Ascending aorta (tissue), 2 donors: Measurements from ENCODE around the gene CRELD2. TPM values are rescaled to one million over a fixed set of nuclear protein-coding genes. Genes with fewer than 3 reads are reported as not detected.

Experiments
- DNase-seq, 2 donors: peaks; one replicate each; pipeline ENCODE4 v3.0.0-alpha.2; 2019; ENCODE audit warnings: low spot score in 2 of 2
- H3K27ac ChIP-seq, 2 donors: fragments of 200-600 bp; sonication (generic); one replicate each; pipeline ENCODE4 v1.5.1; 2016 to 2017; ENCODE audit warnings: mild to moderate bottlenecking in 1 of 2
- H3K27me3 ChIP-seq: fragments of 200-600 bp; sonication (generic); one replicate; pipeline ENCODE4 v1.5.1; 2017
- H3K36me3 ChIP-seq, 2 donors: fragments of 200-600 bp; sonication (generic); one replicate each; pipeline ENCODE4 v1.5.1; 2016
- H3K4me1 ChIP-seq, 2 donors: fragments of 200-600 bp; sonication (generic); one replicate each; pipeline ENCODE4 v1.5.1; 2016 to 2017; ENCODE audit warnings: mild to moderate bottlenecking in 1 of 2
- H3K4me3 ChIP-seq, 2 donors: fragments of 200-600 bp; sonication (generic); one replicate each; pipeline ENCODE4 v1.5.1; 2016 to 2017; ENCODE audit warnings: mild to moderate bottlenecking in 1 of 2
- H3K9me3 ChIP-seq, 2 donors: fragments of 200-600 bp; sonication (generic); one replicate each; pipeline ENCODE4 v1.5.1; 2016
- intact Hi-C: fragments of 100-400 bp; cut with DNase I; formaldehyde crosslinking; loops from one replicate; pipeline ENCODE4 v1.15.1; 2023
- total RNA-seq: library from RNA; depleted of rRNA; stranded (reverse); fragments of >200 nt; gene quantifications from one replicate; pipeline ENCODE4 v1.1.0, GENCODE V29; 2016
- TF ChIP-seq, protein P1 (sequence below), 3 experiments: fragments of 200-600 bp in 2 of 3; fragments of 450-650 bp in 1 of 3; sonication (generic) in 2 of 3; IDR thresholded peaks; one replicate each; pipeline ENCODE4 v1.5.1; 2016 to 2019; ENCODE audit warnings: antibody characterized with exemption in 3 of 3, mild to moderate bottlenecking in 1 of 3, moderate library complexity in 1 of 3

Gene CRELD2
- total RNA-seq, 1 donor from 2014 or later: 61.8 TPM

DNA sequence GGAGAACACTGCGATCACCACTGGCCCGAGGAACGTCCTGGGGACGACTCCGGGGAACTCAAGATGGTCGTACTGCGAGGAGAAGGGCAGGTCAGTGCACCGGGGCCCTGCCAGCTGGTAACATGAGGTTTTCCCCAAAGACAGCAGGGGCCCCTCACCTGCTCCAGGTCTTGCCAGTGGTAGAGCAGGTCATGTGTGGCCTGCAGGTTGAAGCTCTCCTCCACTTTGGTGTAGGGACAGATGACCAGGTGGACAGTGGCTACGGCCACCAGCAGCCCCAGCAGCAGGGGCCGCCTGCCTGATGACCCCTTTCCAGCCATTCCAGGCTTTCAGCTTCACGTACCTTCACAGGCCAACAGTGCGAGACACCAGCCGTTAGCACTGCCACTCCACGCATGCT lies 5.0 kb upstream of the CRELD2 start:
- Histone ChIP-seq H3K27ac (no peak overlapping the region), H3K36me3 (peaks cover 32 to 38% of the 10 kb centered on the region in 2 donors), H3K4me3 (no peak overlapping the region), H3K27me3 (no peaks in the 10 kb centered on the region), H3K9me3 (no peaks in the 10 kb centered on the region), H3K4me1 (peaks cover 0 to 6% of the 10 kb centered on the region in 2 donors)
- intact Hi-C loops: no loop called here
- TF ChIP-seq, protein P1, sequence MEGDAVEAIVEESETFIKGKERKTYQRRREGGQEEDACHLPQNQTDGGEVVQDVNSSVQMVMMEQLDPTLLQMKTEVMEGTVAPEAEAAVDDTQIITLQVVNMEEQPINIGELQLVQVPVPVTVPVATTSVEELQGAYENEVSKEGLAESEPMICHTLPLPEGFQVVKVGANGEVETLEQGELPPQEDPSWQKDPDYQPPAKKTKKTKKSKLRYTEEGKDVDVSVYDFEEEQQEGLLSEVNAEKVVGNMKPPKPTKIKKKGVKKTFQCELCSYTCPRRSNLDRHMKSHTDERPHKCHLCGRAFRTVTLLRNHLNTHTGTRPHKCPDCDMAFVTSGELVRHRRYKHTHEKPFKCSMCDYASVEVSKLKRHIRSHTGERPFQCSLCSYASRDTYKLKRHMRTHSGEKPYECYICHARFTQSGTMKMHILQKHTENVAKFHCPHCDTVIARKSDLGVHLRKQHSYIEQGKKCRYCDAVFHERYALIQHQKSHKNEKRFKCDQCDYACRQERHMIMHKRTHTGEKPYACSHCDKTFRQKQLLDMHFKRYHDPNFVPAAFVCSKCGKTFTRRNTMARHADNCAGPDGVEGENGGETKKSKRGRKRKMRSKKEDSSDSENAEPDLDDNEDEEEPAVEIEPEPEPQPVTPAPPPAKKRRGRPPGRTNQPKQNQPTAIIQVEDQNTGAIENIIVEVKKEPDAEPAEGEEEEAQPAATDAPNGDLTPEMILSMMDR (IDR thresholded peaks at IDR 0.05): no peak
- no peak for DNase-seq

DNA sequence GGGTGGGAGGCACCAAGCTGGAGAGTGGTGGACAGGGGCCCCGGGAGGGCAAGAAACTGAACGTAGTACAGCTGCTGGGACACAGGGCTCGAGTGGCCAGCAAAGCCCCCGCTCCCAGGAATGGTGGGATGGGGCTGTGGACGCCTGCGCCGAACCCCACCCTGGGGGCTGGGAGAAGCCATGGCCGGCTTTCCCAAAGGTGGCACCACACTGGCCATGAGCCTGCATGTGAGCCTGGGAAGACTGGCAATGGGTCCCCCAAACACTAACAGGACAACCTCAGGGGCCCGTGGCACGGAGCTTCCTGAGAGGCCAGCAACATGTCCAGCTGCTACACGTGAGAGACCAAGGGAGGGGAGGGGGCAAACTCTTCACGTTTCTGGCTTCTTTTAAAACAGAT lies 4.2 kb upstream of the CRELD2 start:
- H3K27me3 ChIP-seq: no peaks in the 10 kb centered on the region
- intact Hi-C loops: no loop called here

DNA sequence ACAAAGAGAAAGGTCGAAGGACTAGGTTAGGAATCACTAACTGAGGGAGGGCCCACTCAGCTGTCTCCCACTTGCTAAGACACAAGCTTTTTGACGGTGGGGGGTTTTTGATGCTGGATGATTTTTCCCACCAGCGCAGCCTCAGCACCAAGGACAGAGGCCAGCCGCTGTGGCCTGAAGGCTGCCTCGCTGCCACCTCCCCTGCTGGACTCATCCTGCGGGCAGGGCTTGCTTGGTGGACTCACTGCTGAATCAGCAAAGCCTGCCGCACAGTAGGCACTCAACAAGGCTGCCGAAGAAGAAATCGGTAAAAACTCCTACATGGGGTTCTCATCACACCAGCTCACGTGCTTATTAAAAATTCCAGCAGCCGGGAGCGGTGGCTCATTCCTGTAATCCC lies 2.8 kb upstream of the CRELD2 start:
- intact Hi-C loops: loop anchor here (5.0 kb wide), 1 partner anchor 272 kb away; the partner anchor contains the start of gene TRABD
- TF ChIP-seq, protein P1 (IDR thresholded peaks at IDR 0.05): no peak
- no peaks in the 10 kb centered on the region for H3K27me3 ChIP-seq
- H3K4me3 ChIP-seq: no peak overlapping the region
- H3K27ac ChIP-seq: no peak overlapping the region
- peaks cover 0 to 12% of the 10 kb centered on the region in 2 donors for H3K4me1 ChIP-seq
- no peak for DNase-seq
- no peaks in the 10 kb centered on the region for H3K9me3 ChIP-seq
- H3K36me3 ChIP-seq: peaks cover 23 to 27% of the 10 kb centered on the region in 2 donors

More for the DNA sequence above, 4.2 kb upstream of the CRELD2 start:
- TF ChIP-seq, protein P1 (IDR thresholded peaks at IDR 0.05): no peak
- Histone ChIP-seq H3K4me1 (peaks cover 0 to 9% of the 10 kb centered on the region in 2 donors), H3K27ac (no peak overlapping the region), H3K36me3 (peaks cover 27 to 31% of the 10 kb centered on the region in 2 donors), H3K9me3 (no peaks in the 10 kb centered on the region), H3K4me3 (no peak overlapping the region)
- peak in 1 of 2 donors; percentile 60 for DNase-seq

DNA sequence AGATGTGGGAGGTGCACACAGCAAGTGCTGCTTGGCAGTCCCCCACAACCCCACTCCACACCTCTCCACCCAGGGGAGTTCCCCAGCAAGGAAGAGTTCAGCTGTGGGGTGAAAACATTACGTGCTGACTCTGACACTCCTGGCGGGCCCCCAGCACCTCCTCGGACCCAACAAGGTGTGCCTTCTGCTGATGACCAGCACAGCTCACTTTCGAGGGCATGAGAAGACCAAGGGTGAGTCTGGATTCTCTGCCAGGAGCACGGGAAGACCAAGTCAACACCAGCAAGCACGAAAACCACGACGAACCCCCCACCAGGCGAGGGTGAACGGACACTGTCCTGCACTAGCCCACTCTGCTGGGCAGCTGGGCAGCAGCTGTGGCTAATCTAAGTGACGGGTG lies 1.6 kb upstream of the CRELD2 start:
- Histone ChIP-seq H3K36me3 (peaks cover 17 to 35% of the 10 kb centered on the region in 2 donors), H3K27me3 (no peaks in the 10 kb centered on the region), H3K27ac (no peak overlapping the region), H3K4me1 (peaks cover 0 to 12% of the 10 kb centered on the region in 2 donors), H3K9me3 (no peaks in the 10 kb centered on the region), H3K4me3 (peak overlapping the region in 1 of 2 donors; percentile 90)
- peak in 1 of 2 donors; percentile 63 for DNase-seq
- intact Hi-C loops: loop anchor here (5.0 kb wide), 1 partner anchor 270 kb away; the partner anchor contains the start of gene TRABD
- TF ChIP-seq, protein P1 (IDR thresholded peaks at IDR 0.05): no peak

DNA sequence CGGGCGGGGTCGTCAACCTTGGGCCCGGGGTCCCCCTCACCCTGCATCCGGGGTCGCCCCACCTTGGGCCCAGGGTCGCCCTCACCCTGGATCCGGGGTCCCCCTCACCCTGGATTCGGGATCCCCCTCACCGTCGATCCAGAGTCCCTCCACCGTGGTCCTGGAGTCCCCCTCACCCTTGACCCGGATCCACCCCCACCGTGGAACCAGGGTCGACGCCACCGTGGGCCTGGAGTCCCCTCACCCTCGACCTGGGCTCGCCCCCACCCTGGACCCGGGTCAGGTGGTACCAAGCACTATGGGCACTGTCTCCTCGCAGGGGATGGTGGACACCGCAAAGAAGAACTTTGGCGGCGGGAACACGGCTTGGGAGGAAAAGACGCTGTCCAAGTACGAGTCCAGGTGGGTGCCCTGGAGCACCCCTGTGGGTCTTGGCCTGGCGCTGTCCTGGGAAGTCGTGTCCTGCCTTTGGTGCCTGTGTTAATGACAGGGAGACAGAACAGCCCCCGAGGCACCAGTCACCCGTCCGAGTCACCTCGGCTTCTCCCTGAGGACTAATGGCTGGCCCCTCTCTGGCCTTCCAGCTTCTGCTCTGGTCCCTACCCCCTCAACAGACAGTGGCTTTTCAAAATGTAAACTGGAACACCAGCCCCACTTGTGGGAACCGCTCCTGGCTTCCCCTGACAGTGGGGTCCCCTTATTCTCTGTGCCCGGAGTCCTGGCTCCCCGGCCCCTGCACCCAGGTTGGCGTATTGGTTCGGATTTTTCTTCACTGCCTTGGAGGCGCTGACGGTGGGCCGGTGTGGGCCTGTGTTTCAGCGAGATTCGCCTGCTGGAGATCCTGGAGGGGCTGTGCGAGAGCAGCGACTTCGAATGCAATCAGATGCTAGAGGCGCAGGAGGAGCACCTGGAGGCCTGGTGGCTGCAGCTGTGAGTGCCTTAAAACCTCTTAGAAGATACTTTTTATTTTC lies 762 bp downstream of the CRELD2 start:
- Histone ChIP-seq H3K27ac (peak overlapping the region; percentile 30 to 48), H3K36me3 (peaks cover 5 to 27% of the 10 kb centered on the region in 2 donors), H3K9me3 (no peaks in the 10 kb centered on the region), H3K4me1 (peaks cover 0 to 12% of the 10 kb centered on the region in 2 donors), H3K4me3 (peak overlapping the region; percentile 76 to 90), H3K27me3 (no peaks in the 10 kb centered on the region)
- DNase-seq: peak in 1 of 2 donors; percentile 64
- TF ChIP-seq, protein P1 (IDR thresholded peaks at IDR 0.05): no peak
- intact Hi-C loops: loop anchor here (1.0 to 5.0 kb wide), 5 partner anchors 12 to 282 kb away; partner anchors contain the start of genes PIM3, SELENOO, TRABD and ZBED4
